Activated CD8-positive, alpha-beta memory T cell treated with anti-CD3 and anti-CD28 coated beads for 1 hour (primary cell): ENCODE measurements around the gene CLEC14A.

Experiments used
- DNase-seq, 2 donors: peaks; one replicate each; pipeline ENCODE4 v3.0.0-alpha.2; 2020; ENCODE audit warnings: low read depth in 1 of 2; ENCODE audit errors: extremely low read depth in 1 of 2

Gene CLEC14A

GRCh38 chr14:38250331-38250730 is 5.6 kb downstream of the CLEC14A start:
- no peak for DNase-seq

GRCh38 chr14:38248321-38249028 is 7.4 kb downstream of the CLEC14A start:
- no peak for DNase-seq

- no peak for DNase-seq
These were observed 12.1 kb downstream of the CLEC14A start for GRCh38 chr14:38243696-38244240.

GRCh38 chr14:38238878-38239277 is 17.0 kb downstream of the CLEC14A start:
- DNase-seq: no peak

- DNase-seq: no peak
These were observed 17.6 kb downstream of the CLEC14A start for GRCh38 chr14:38238332-38238731.

GRCh38 chr14:38233218-38233617 is 22.7 kb downstream of the CLEC14A start:
- no peak for DNase-seq

GRCh38 chr14:38226366-38226765 is 29.5 kb downstream of the CLEC14A start:
- no peak for DNase-seq

- DNase-seq: no peak
These were observed 29.9 kb downstream of the CLEC14A start for GRCh38 chr14:38225946-38226345.

- no peak for DNase-seq
These were observed 31.6 kb downstream of the CLEC14A start for GRCh38 chr14:38224338-38224737.

- DNase-seq: no peak
These were observed 34.8 kb downstream of the CLEC14A start for GRCh38 chr14:38221077-38221476.

- DNase-seq: no peak
These were observed 38.3 kb downstream of the CLEC14A start for GRCh38 chr14:38217553-38217952.

- no peak for DNase-seq
These were observed 42.9 kb downstream of the CLEC14A start for GRCh38 chr14:38213001-38213400.

GRCh38 chr14:38212111-38212510 is 43.8 kb downstream of the CLEC14A start:
- no peak for DNase-seq

- DNase-seq: no peak
These were observed 44.6 kb downstream of the CLEC14A start for GRCh38 chr14:38211255-38211735.

GRCh38 chr14:38210587-38211216 is 45.2 kb downstream of the CLEC14A start:
- no peak for DNase-seq

- no peak for DNase-seq
These were observed 46.0 kb downstream of the CLEC14A start for GRCh38 chr14:38209572-38210557.

- no peak for DNase-seq
These were observed 47.0 kb downstream of the CLEC14A start for GRCh38 chr14:38208618-38209562.

- no peak for DNase-seq
These were observed 47.9 kb downstream of the CLEC14A start, which contains the start of gene SSTR1 for GRCh38 chr14:38207736-38208617. TSS of gene SSTR1 (plus strand) at chr14:38207904. CDS start at chr14:38209390, 1,486 bp downstream.

- DNase-seq: no peak
These were observed 48.5 kb downstream of the CLEC14A start for GRCh38 chr14:38207377-38207735.
